ENCODE results near the gene CRADD.

Gene CRADD

DNA sequence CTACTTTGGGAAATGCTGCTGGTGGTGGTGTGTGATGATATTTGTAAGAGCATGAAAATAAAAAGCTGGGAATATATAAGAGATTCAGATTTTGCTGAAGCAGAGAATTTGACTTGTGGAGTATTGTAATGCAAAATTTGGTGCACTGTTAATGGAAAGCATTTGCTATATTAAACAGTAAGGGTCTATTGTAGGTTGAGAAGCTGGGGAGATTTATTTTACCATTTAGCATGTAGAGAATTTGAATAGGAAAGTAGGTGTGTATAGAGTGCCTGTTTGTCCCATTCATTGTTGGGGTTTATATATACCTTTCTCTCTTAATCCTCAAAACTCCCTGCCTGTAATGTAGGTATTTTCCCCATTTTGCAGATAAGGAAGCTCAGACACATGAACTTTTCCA, 48.4 kb downstream of the CRADD start:
- TF ChIP-seq POLR2A (IDR thresholded peaks at IDR 0.05; ENCODE audit: low read depth, low read length), result no peak
- no peak for TF ChIP-seq TAF1 (IDR thresholded peaks at IDR 0.05; ENCODE audit: borderline replicate concordance, low read depth, low read length)
- no peak for TF ChIP-seq POLR2AphosphoS5 (IDR thresholded peaks at IDR 0.05; ENCODE audit: low read depth, low read length)
- no peak for FAIRE-seq
- DNase-seq (ENCODE audit: insufficient read length), result no peak

DNA sequence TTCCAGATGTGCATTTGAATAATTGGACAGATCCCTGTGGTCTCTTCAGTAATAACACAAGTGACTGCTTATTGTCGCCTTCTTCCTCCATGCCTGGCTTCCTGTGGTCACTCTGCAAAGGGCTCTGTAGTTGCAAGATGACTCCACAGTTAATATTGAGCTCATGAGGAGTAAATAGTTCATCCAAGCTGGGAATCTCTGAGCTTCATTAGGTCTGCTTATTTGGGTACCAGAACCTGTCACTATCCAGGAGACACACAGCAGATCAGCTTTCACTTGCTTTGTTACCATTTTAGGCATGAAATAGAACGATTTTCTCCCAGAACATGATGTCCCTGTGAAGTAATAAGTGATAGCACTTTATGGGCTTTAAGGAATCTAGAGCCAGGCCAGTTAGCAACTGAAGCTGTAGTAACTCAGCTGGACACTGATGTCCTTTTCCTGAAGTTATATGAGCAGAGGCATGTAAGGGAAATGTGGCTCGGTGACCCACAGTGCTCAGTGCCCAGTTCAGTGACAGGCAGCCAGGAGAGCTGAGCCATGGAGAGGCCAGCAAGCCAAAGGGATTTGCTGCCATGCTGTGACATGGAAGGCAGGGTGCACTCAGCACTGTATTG, 50.1 kb downstream of the CRADD start:
- DNase-seq (ENCODE audit: insufficient read length), result no peak
- peak; percentile 36 for FAIRE-seq
- no peak for TF ChIP-seq POLR2AphosphoS5 (IDR thresholded peaks at IDR 0.05; ENCODE audit: low read depth, low read length)
- no peak for TF ChIP-seq TAF1 (IDR thresholded peaks at IDR 0.05; ENCODE audit: borderline replicate concordance, low read depth, low read length)
- TF ChIP-seq POLR2A (IDR thresholded peaks at IDR 0.05; ENCODE audit: low read depth, low read length), result no peak

DNA sequence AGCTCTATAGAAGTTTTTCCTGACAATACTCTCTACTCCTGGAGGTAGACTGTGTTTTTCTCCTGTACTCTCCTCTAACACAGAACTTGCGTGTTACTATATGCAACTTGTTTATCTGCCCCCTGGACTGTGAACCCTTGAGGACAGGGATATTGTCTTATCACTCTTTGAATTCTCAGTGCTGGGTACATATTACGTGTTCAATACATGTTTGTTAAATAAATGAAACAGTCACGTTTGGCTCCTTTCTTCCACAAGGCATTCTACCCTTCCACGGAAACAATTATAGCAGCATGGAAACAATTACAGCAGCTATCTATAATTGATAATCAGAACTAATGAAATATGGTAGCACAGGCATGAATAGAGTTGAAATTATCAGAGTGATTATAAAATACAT, 50.7 kb downstream of the CRADD start:
- TF ChIP-seq TAF1 (IDR thresholded peaks at IDR 0.05; ENCODE audit: borderline replicate concordance, low read depth, low read length) (no peak), POLR2A (IDR thresholded peaks at IDR 0.05; ENCODE audit: low read depth, low read length) (no peak), POLR2AphosphoS5 (IDR thresholded peaks at IDR 0.05; ENCODE audit: low read depth, low read length) (no peak)
- FAIRE-seq, result no peak
- no peak for DNase-seq (ENCODE audit: insufficient read length)

DNA sequence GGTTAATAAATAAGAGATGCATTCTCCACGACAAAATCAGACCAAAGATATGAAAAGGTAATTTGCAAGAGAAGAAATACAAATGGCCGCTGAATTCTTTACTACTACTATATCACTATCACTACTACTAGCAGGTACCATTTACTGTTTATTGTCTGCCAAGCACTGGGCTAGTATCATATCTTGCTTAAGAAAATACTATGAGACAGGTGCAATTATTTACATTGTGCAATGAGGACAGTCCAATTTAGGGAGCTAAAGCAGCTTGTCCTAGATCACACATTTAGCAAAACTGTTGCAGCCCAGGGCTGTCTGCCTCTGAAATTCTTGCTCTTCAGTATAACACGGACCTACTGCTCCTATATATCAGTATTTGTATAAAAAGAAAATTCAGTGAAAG, 52.8 kb downstream of the CRADD start:
- FAIRE-seq (no peak), DNase-seq (ENCODE audit: insufficient read length) (no peak)
- TF ChIP-seq POLR2A (IDR thresholded peaks at IDR 0.05; ENCODE audit: low read depth, low read length) (no peak), TAF1 (IDR thresholded peaks at IDR 0.05; ENCODE audit: borderline replicate concordance, low read depth, low read length) (no peak), POLR2AphosphoS5 (IDR thresholded peaks at IDR 0.05; ENCODE audit: low read depth, low read length) (no peak)

DNA sequence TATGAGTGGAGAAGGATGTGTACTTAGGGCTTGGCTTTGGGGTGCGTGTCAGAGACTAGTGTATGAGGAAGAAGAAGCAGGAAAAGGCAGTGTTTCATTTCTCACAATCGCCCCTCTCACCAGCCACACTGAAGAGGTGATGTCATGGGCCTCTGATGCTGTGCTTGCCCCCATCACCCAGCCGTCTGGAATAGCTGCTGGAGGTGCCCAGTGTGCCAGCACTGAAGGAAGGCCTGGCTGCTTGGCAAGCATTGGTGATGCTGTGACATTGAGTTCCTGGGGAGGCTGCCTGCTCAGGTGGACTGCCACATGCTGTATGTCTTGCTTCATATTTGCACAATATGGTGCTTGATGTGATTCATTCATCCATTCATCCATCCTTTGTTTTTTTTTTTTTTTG, 56.2 kb downstream of the CRADD start:
- no peak for TF ChIP-seq TAF1 (IDR thresholded peaks at IDR 0.05; ENCODE audit: borderline replicate concordance, low read depth, low read length)
- TF ChIP-seq POLR2A (IDR thresholded peaks at IDR 0.05; ENCODE audit: low read depth, low read length), result no peak
- no peak for TF ChIP-seq POLR2AphosphoS5 (IDR thresholded peaks at IDR 0.05; ENCODE audit: low read depth, low read length)
- no peak for FAIRE-seq
- no peak for DNase-seq (ENCODE audit: insufficient read length)

DNA sequence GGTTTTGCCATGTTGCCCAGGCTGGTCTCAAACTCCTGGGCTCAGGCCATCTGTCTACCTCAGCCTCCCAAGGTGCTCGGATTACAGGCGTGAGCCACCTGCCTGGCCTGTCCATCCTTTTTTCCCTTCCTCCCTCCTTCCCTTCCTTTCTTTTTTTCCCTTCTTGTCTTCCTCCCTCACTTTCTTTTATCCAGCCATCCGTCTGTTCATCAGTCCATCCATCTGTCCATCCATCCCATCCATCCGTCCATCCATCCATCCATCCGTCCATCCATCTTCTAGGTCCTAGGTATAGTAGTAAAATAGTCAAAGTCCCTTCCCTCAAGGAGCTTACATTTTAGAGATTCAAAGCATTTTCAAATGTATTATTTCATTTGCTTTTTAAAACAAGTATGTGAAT, 56.8 kb downstream of the CRADD start:
- DNase-seq (ENCODE audit: insufficient read length) (no peak), FAIRE-seq (no peak)
- TF ChIP-seq POLR2A (IDR thresholded peaks at IDR 0.05; ENCODE audit: low read depth, low read length) (no peak), TAF1 (IDR thresholded peaks at IDR 0.05; ENCODE audit: borderline replicate concordance, low read depth, low read length) (no peak), POLR2AphosphoS5 (IDR thresholded peaks at IDR 0.05; ENCODE audit: low read depth, low read length) (no peak)

DNA sequence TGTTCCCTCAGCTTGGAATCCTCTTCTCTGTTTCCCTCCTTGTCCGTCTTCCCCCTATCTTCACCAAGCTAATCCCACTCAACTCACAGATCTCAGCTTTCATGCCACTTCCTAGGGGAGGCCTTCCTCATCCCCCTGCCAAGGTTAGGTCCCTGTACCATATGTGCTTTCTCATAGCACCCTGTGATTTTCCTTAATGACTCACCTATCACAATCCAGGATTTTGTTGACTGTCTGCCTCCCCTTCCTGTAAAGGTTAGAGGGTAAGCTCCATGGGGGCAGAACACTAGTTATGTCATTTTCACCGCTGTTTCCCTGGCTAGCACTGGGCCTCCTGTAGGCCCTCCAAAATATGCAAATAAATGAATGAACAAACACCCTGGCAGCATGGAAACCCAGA, 57.6 kb downstream of the CRADD start:
- no peak for FAIRE-seq

DNA sequence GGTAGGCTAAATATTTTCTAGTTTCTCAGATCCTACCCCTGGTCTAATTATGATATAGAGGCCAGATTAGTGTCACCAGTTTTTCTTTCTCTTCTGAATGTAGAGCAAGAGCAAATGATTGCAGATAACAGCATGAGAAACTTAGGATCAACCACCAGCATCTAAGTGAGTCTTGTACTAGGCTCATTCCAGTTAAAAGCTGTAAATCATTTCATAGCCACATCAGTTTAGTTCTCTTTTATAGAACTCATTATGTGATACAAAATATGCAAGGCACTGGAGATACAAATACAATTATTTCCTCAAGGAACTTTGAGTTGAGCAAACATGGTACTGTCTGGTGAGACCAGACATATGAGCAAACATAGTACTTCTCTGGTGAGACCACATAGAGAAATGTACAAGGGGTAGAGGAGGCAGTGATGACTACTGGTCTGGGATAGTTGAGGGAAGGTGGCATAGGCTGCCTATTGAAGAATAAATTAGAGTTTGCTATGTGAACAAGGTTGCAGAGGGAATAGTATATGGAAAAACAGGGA, 59.5 kb downstream of the CRADD start:
- DNase-seq (ENCODE audit: insufficient read length) (no peak), FAIRE-seq (no peak)
- no peak for TF ChIP-seq POLR2AphosphoS5 (IDR thresholded peaks at IDR 0.05; ENCODE audit: low read depth, low read length)
- no peak for TF ChIP-seq TAF1 (IDR thresholded peaks at IDR 0.05; ENCODE audit: borderline replicate concordance, low read depth, low read length)
- TF ChIP-seq POLR2A (IDR thresholded peaks at IDR 0.05; ENCODE audit: low read depth, low read length), result no peak

More for the DNA sequence above, 57.6 kb downstream of the CRADD start:
- no peak for DNase-seq (ENCODE audit: insufficient read length)
- TF ChIP-seq TAF1 (IDR thresholded peaks at IDR 0.05; ENCODE audit: borderline replicate concordance, low read depth, low read length) (no peak), POLR2A (IDR thresholded peaks at IDR 0.05; ENCODE audit: low read depth, low read length) (no peak), POLR2AphosphoS5 (IDR thresholded peaks at IDR 0.05; ENCODE audit: low read depth, low read length) (no peak)

DNA sequence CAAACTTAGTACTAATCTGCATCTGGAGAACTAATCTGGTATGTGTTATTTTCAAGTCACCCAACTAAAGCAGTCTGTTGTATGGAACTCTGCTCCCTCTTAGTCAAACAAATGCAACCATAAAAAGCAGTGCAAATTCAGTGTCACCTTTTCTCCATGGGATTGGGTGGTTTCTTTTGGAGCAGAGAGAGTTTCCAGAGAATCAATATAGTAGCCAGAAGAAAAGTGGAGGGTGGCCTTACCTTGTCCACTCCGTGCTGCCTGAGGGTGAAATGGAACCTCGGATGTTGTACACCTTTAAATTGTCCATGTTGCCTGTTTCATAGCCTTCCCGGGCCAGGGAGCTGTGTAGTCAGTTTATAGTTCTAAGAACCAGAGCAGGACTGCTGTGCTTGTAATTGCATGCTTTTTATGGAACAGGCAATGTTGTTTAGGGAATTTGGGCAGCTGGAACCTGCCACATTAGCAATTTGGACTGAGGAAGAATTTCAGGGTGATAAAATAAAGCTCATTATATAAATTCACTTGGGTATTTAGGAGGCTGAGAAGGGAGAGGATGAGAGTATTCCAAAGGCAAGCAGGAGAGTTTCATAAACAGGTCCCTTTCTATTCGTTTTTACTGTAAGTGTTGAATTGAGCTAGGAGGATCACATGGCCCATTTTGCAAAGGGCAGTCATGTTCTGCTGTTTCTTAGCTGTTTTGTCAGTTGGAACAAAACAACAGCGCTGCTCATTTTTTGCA, 60.5 kb downstream of the CRADD start:
- TF ChIP-seq POLR2AphosphoS5 (IDR thresholded peaks at IDR 0.05; ENCODE audit: low read depth, low read length), result no peak
- TF ChIP-seq TAF1 (IDR thresholded peaks at IDR 0.05; ENCODE audit: borderline replicate concordance, low read depth, low read length), result no peak
- TF ChIP-seq POLR2A (IDR thresholded peaks at IDR 0.05; ENCODE audit: low read depth, low read length), result no peak
- FAIRE-seq (no peak), DNase-seq (ENCODE audit: insufficient read length) (no peak)

DNA sequence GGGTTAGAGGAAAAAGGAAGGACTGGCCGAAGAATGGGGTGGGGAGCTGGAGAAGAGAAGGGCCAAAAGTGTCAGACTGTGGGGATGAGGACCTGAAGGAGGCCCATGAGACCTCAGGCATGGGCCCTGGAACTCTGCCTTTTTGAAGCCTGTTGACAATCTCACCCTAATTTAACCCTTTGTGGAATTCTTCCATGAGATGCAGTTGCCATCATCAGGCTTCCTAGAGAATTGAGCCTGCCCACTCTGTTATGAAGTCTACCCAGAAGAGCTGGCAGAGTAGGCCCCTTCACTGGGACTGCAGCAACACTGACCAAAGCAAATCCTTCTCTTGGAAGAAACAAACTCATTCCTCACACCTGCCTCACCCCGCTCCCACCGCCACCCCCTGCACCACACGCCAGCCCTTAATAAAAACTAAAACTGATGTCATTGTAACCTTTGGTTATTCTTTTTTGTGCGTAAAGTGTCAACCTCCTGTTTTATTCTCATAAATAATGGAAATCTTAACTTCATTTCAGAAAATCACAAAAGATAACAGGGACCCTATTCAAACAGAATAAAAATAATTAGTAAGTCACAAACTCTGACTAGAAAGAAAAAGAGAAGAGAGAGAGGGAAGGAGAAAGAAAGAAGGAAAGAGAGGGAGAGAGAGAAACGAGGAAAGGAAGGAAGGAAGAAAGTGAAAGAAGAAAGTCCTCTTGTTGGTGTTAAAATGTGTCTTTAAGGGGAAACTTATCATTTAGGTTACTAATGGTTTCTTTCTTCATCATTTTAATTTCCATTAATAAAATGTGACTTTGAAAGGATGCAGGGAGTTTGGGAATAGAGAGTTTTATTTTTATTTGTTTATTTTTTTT, 61.3 kb downstream of the CRADD start:
- no peak for FAIRE-seq
- TF ChIP-seq POLR2A (IDR thresholded peaks at IDR 0.05; ENCODE audit: low read depth, low read length), result no peak
- no peak for TF ChIP-seq TAF1 (IDR thresholded peaks at IDR 0.05; ENCODE audit: borderline replicate concordance, low read depth, low read length)
- TF ChIP-seq POLR2AphosphoS5 (IDR thresholded peaks at IDR 0.05; ENCODE audit: low read depth, low read length), result no peak
- DNase-seq (ENCODE audit: insufficient read length), result no peak

DNA sequence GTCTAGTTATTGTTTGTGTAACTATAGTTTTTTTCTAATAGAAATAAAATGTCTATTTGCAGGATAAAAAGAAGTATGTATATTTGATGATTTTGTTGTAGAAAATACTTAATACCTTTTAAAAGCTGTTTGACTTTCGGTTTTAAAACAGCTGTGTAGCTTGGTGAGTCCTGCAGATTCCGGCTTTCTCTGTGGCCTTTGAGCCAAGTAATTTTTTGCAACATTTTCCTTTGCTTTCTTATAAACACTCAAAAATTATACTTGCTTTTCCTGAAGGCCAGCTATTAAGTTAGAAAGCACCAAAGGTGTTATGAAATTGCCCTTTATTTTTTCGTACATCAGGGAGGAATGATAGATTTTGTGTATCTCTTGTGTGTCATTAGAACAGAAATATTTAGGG, 63.6 kb downstream of the CRADD start:
- FAIRE-seq (no peak), DNase-seq (ENCODE audit: insufficient read length) (no peak)

More for the DNA sequence above, 63.6 kb downstream of the CRADD start:
- TF ChIP-seq POLR2A (IDR thresholded peaks at IDR 0.05; ENCODE audit: low read depth, low read length), result no peak
- TF ChIP-seq TAF1 (IDR thresholded peaks at IDR 0.05; ENCODE audit: borderline replicate concordance, low read depth, low read length), result no peak
- no peak for TF ChIP-seq POLR2AphosphoS5 (IDR thresholded peaks at IDR 0.05; ENCODE audit: low read depth, low read length)

Data from GM12892 (cell line).